Lung (tissue), 12 donors: ENCODE measurements around the gene ID3. TPM values are rescaled to one million over a fixed set of nuclear protein-coding genes. Genes with fewer than 3 reads are reported as not detected.

ENCODE experiments used
- ATAC-seq: fragments of 200-7000 bp; cut with Tn5 transposase; one replicate; pipeline ENCODE4 v1.9.1; 2020; ENCODE audit warnings: moderate number of reproducible peaks; ENCODE audit not compliant: insufficient read depth, low FRiP score
- DNase-seq, 3 donors: peaks; one replicate each; pipeline ENCODE4 v3.0.0-alpha.2; 2013 to 2017
- H3K27ac ChIP-seq, 2 donors: one replicate each; pipeline ENCODE4 v1.5.1; 2013; ENCODE audit warnings: mild to moderate bottlenecking in 2 of 2, moderate library complexity in 2 of 2, control low read depth in 1 of 2, inconsistent platforms in 1 of 2, low read depth in 1 of 2, low read length in 1 of 2
- H3K27me3 ChIP-seq, 3 donors: one replicate each; pipeline ENCODE4 v1.5.1; 2013; ENCODE audit warnings: low read length in 2 of 3; ENCODE audit not compliant: control insufficient read depth in 3 of 3, insufficient read depth in 3 of 3
- H3K36me3 ChIP-seq, 4 donors: one replicate each; pipeline ENCODE4 v1.5.1; 2013; ENCODE audit warnings: low read length in 4 of 4, mild to moderate bottlenecking in 1 of 4, moderate library complexity in 1 of 4; ENCODE audit not compliant: control insufficient read depth in 4 of 4, insufficient read depth in 4 of 4
- H3K4me1 ChIP-seq, 5 donors: one replicate each; pipeline ENCODE4 v1.5.1; 2013; ENCODE audit warnings: low read length in 5 of 5, mild to moderate bottlenecking in 2 of 5, moderate library complexity in 1 of 5; ENCODE audit not compliant: control insufficient read depth in 5 of 5, insufficient read depth in 5 of 5
- H3K4me3 ChIP-seq: one replicate; pipeline ENCODE4 v1.5.1; 2013; ENCODE audit warnings: mild to moderate bottlenecking, control low read depth, moderate library complexity
- H3K9ac ChIP-seq, 2 donors: one replicate each; pipeline ENCODE4 v1.5.1; 2013; ENCODE audit warnings: low read length in 2 of 2, control low read depth in 1 of 2; ENCODE audit not compliant: insufficient read depth in 1 of 2
- H3K9me3 ChIP-seq, 4 donors: one replicate each; pipeline ENCODE4 v1.5.1; 2013; ENCODE audit warnings: low read length in 3 of 4, mild to moderate bottlenecking in 1 of 4, moderate library complexity in 1 of 4; ENCODE audit not compliant: control insufficient read depth in 4 of 4, insufficient read depth in 3 of 4
- WGBS, 2 donors: extraction: QIAGEN DNeasy Blood & Tissue Kit; methylation state at CpG; one replicate each; pipeline ENCODE4 v1.1.7; 2013; 5-methylcytosine and 5-hydroxymethylcytosine counted together
- polyA plus RNA-seq, 2 donors: library from polyadenylated mRNA; stranded (reverse); fragments of 200-250 nt; gene quantifications; one replicate each; pipeline ENCODE4 v1.2.1, GENCODE V29; 2013
- total RNA-seq, 2 donors: library from RNA; depleted of rRNA in 1 of 2; stranded (reverse); fragments of >200 nt in 1 of 2; gene quantifications; one replicate each; pipeline ENCODE4 v1.2.1, GENCODE V29; 2014 to 2021
- TF ChIP-seq, protein P1 (sequence below): IDR thresholded peaks from 2 replicates; pipeline ENCODE4 v1.5.1; 2012; ENCODE audit warnings: mild to moderate bottlenecking; ENCODE audit errors: control extremely low read depth, extremely low read depth
- donor health status: control.
- donor health status: control.
- donor health status: Bipolar disorder and iron deficiency.
- donor health status: healthy.
- donor health status: DM: yes; HTN: yes; CAD: no.

The ID3 gene
- total and polyA plus RNA-seq, 4 donors: 119 to 275 (median 163) TPM

- Histone ChIP-seq H3K27ac (no peak overlapping the region), H3K4me3 (no peak overlapping the region), H3K27me3 (no peaks in the 10 kb centered on the region), H3K9me3 (no peaks in the 10 kb centered on the region), H3K4me1 (peaks cover 0 to 9% (median 3%) of the 10 kb centered on the region in 5 donors), H3K9ac (no peak overlapping the region), H3K36me3 (no peaks in the 10 kb centered on the region)
- TF ChIP-seq, protein P1, sequence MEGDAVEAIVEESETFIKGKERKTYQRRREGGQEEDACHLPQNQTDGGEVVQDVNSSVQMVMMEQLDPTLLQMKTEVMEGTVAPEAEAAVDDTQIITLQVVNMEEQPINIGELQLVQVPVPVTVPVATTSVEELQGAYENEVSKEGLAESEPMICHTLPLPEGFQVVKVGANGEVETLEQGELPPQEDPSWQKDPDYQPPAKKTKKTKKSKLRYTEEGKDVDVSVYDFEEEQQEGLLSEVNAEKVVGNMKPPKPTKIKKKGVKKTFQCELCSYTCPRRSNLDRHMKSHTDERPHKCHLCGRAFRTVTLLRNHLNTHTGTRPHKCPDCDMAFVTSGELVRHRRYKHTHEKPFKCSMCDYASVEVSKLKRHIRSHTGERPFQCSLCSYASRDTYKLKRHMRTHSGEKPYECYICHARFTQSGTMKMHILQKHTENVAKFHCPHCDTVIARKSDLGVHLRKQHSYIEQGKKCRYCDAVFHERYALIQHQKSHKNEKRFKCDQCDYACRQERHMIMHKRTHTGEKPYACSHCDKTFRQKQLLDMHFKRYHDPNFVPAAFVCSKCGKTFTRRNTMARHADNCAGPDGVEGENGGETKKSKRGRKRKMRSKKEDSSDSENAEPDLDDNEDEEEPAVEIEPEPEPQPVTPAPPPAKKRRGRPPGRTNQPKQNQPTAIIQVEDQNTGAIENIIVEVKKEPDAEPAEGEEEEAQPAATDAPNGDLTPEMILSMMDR: no peak
- ATAC-seq (no peak), DNase-seq (no peak)
- 69 to 89% methylated on average over 7 of the region's 7 CpGs for WGBS, 2 donors
Measured at GRCh38 chr1:23594927-23595353, 35.6 kb upstream of the ID3 start.

GRCh38 chr1:23594149-23594907 lies 35.0 kb upstream of the ID3 start:
- no peaks in the 10 kb centered on the region for H3K9me3 ChIP-seq
- TF ChIP-seq, protein P1: no peak
- ATAC-seq: no peak
- peaks cover 0 to 9% (median 3%) of the 10 kb centered on the region in 5 donors for H3K4me1 ChIP-seq
- H3K27me3 ChIP-seq: no peaks in the 10 kb centered on the region
- 88% methylated on average over 3 of the region's 3 CpGs for WGBS, 2 donors
- no peaks in the 10 kb centered on the region for H3K36me3 ChIP-seq
- H3K27ac ChIP-seq: no peak overlapping the region
- no peak overlapping the region for H3K9ac ChIP-seq
- H3K4me3 ChIP-seq: no peak overlapping the region
- no peak for DNase-seq

GRCh38 chr1:23593556-23594148 lies 34.4 kb upstream of the ID3 start:
- no peaks in the 10 kb centered on the region for H3K9me3 ChIP-seq
- peaks cover 0 to 9% (median 3%) of the 10 kb centered on the region in 5 donors for H3K4me1 ChIP-seq
- no peaks in the 10 kb centered on the region for H3K27me3 ChIP-seq
- no peak overlapping the region for H3K4me3 ChIP-seq
- TF ChIP-seq, protein P1: no peak
- no peak overlapping the region for H3K9ac ChIP-seq
- DNase-seq: no peak
- no peak for ATAC-seq
- WGBS, 2 donors: 66 to 77% methylated on average over 6 of the region's 6 CpGs
- H3K27ac ChIP-seq: no peak overlapping the region
- H3K36me3 ChIP-seq: no peaks in the 10 kb centered on the region
